Measurements from ENCODE around the gene SUGCT. TPM values are rescaled to one million over a fixed set of nuclear protein-coding genes. Genes with fewer than 3 reads are reported as not detected.

Gene SUGCT
- total RNA-seq, 1 experiment from 2014 or later = 4.6 TPM

DNA sequence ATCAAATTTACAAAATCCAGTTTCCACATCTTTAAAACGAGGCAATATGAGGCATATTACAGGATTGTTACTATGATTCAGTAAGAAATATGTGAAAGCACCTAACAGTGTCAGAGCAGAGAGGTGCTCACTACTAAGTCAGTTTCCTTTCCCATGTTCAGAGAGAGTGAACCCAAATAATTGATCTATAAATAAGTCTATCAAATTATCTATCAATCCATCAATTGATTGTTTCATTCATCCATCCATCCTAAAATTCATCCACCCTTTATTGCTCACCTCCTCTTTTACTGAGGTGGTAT lies 340.8 kb downstream of the SUGCT start:
- H3K9me3 Mint-ChIP-seq = no peaks in the 10 kb centered on the region
- H3K27me3 Mint-ChIP-seq (ENCODE audit: low read depth) = no peaks in the 10 kb centered on the region
- no peak for ATAC-seq
- TF ChIP-seq STAT6 (CRISPR knock-in tag; conservative IDR thresholded peaks at IDR 0.05; ENCODE audit: low read depth) (no peak), USF1 (CRISPR knock-in tag; IDR thresholded peaks at IDR 0.05) (no peak)
- POLR2A ChIA-PET = no interaction called here
- no peaks in the 10 kb centered on the region for H3K36me3 Mint-ChIP-seq
- no peak overlapping the region for H3K27ac Mint-ChIP-seq
- no peak for DNase-seq (ENCODE audit: low spot score)
- H3K4me1 Mint-ChIP-seq = no peaks in the 10 kb centered on the region
- CTCF ChIA-PET = no interaction called here
- H3K4me3 Mint-ChIP-seq = no peak overlapping the region

- CTCF ChIA-PET = no interaction called here
- no peak overlapping the region for H3K4me3 Mint-ChIP-seq
- DNase-seq (ENCODE audit: low spot score) = no peak
- no peak overlapping the region for H3K27ac Mint-ChIP-seq
- POLR2A ChIA-PET = no interaction called here
- no peak for ATAC-seq
- no peaks in the 10 kb centered on the region for H3K36me3 Mint-ChIP-seq
- no peak for TF ChIP-seq CREB1 (CRISPR knock-in tag; IDR thresholded peaks at IDR 0.05)
- TF ChIP-seq SMAD4 (CRISPR knock-in tag; IDR thresholded peaks at IDR 0.05) = no peak
- TF ChIP-seq PRRX2 (CRISPR knock-in tag; IDR thresholded peaks at IDR 0.05) = no peak
- no peak for TF ChIP-seq MAX (CRISPR knock-in tag; IDR thresholded peaks at IDR 0.05)
- TF ChIP-seq ESRRA (CRISPR knock-in tag; IDR thresholded peaks at IDR 0.05; ENCODE audit: borderline replicate concordance) = no peak
- no peak for TF ChIP-seq KAT7 (CRISPR knock-in tag; IDR thresholded peaks at IDR 0.05; ENCODE audit: borderline replicate concordance)
- TF ChIP-seq ARID4B (CRISPR knock-in tag; IDR thresholded peaks at IDR 0.05; ENCODE audit: borderline replicate concordance) = no peak
- no peak for TF ChIP-seq FOXJ3 (CRISPR knock-in tag; IDR thresholded peaks at IDR 0.05; ENCODE audit: borderline replicate concordance)
- no peak for TF ChIP-seq JAZF1 (CRISPR knock-in tag; IDR thresholded peaks at IDR 0.05)
- no peak for TF ChIP-seq OVOL2 (CRISPR knock-in tag; IDR thresholded peaks at IDR 0.05; ENCODE audit: borderline replicate concordance)
- no peak for TF ChIP-seq ZNF263 (CRISPR knock-in tag; IDR thresholded peaks at IDR 0.05; ENCODE audit: low read depth)
- TF ChIP-seq MXD4 (CRISPR knock-in tag; IDR thresholded peaks at IDR 0.05; ENCODE audit: borderline replicate concordance) = no peak
- no peak for TF ChIP-seq STAT6 (CRISPR knock-in tag; conservative IDR thresholded peaks at IDR 0.05; ENCODE audit: low read depth)
- H3K4me1 Mint-ChIP-seq = no peaks in the 10 kb centered on the region
- H3K27me3 Mint-ChIP-seq (ENCODE audit: low read depth) = no peaks in the 10 kb centered on the region
- H3K9me3 Mint-ChIP-seq = no peaks in the 10 kb centered on the region
Observed at GRCh38 chr7:40477094-40477493, 342.3 kb downstream of the SUGCT start.
